ENCODE results near the gene MYL4.

DNA sequence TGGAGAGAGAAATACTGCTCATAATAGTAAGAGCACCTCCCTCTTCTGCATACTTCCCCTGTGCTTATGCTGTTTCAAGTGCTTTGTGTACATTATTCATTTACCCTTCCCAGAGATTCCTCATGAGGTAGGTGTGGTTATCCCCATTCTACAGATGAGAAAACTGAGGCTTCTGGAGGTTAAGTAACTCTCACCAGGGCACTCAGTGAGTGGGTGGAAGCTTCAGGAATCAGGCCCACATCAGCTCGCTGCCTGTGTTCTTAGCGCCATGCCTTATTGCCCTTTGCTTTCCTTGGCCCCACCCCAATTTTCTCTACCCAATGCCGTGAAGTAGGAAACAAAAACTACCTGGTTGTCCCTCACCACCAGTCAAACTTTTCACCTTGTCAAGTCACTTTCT is 26.4 kb downstream of the MYL4 start:
- no peak for TF ChIP-seq POLR2AphosphoS5 (IDR thresholded peaks at IDR 0.05)
- TF ChIP-seq, protein P1, sequence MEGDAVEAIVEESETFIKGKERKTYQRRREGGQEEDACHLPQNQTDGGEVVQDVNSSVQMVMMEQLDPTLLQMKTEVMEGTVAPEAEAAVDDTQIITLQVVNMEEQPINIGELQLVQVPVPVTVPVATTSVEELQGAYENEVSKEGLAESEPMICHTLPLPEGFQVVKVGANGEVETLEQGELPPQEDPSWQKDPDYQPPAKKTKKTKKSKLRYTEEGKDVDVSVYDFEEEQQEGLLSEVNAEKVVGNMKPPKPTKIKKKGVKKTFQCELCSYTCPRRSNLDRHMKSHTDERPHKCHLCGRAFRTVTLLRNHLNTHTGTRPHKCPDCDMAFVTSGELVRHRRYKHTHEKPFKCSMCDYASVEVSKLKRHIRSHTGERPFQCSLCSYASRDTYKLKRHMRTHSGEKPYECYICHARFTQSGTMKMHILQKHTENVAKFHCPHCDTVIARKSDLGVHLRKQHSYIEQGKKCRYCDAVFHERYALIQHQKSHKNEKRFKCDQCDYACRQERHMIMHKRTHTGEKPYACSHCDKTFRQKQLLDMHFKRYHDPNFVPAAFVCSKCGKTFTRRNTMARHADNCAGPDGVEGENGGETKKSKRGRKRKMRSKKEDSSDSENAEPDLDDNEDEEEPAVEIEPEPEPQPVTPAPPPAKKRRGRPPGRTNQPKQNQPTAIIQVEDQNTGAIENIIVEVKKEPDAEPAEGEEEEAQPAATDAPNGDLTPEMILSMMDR (IDR thresholded peaks at IDR 0.05), result no peak

Data from gastroesophageal sphincter (tissue), 3 donors.